ENCODE measurements around the gene FASN. TPM values are rescaled to one million over a fixed set of nuclear protein-coding genes. Genes with fewer than 3 reads are reported as not detected.

FASN gene
- total and polyA plus RNA-seq, 2 of the 4 experiments (the other 2 are of a cell fraction), result 12.4 to 56.0 TPM

- BruUV-seq (replicated peaks), result no TSS peak
- no peak for TF ChIP-seq RFX5 (IDR thresholded peaks at IDR 0.05; ENCODE audit: low read depth, low read length)
- in situ Hi-C loops (cut with MboI; ENCODE audit: low sequenced_read_pairs), result no loop called here
- no peak overlapping the region for H3K14ac ChIP-seq (replicated peaks; ENCODE audit: low read depth, low read length)
- H2BK5ac ChIP-seq (ENCODE audit: low read depth, low read length, poor library complexity, severe bottlenecking), result no peak overlapping the region
- no peak overlapping the region for H4K91ac ChIP-seq (ENCODE audit: insufficient read depth, low read depth, low read length)
- dilution Hi-C loops (cut with HindIII; ENCODE audit: low sequenced_read_pairs, unreplicated experiment), result no loop called here
- no peak overlapping the region for H3K23ac ChIP-seq (ENCODE audit: low read depth, low read length)
- 98% methylated on average over 21 of the region's 37 CpGs; no CpG with 5 or more reads in 1 of the 2 experiments for WGBS, 2 experiments (ENCODE audit: extremely low coverage in 2 of 2, insufficient read length in 1 of 2)
- intact Hi-C loops (cut with micrococcal nuclease), result no loop called here
- H3K9ac ChIP-seq (ENCODE audit: low read depth, low read length), result no peak overlapping the region
- H2BK15ac ChIP-seq (ENCODE audit: low read depth, low read length), result no peak overlapping the region
- peaks cover 49% of the 10 kb centered on the region for H3K36me3 ChIP-seq (ENCODE audit: control insufficient read depth, insufficient read depth, low read length)
- no peak overlapping the region for H2BK120ac ChIP-seq (ENCODE audit: low read depth, low read length)
- H4K20me1 ChIP-seq (ENCODE audit: insufficient read depth, low read length), result peaks cover 31% of the 10 kb centered on the region
- no peak overlapping the region for H3K4me2 ChIP-seq (ENCODE audit: low read depth, low read length)
- peaks cover 0 to 50% of the 10 kb centered on the region in 2 experiments for H3K79me1 ChIP-seq (ENCODE audit: low read depth in 1 of 2, low read length in 2 of 2)
- DNase-seq (no peak), ATAC-seq (ENCODE audit: low read depth) (no peak)
- no peak overlapping the region for H4K5ac ChIP-seq (ENCODE audit: low read depth, low read length)
- H4K8ac ChIP-seq (ENCODE audit: low read depth in 2 of 2, low read length in 2 of 2), result no peak overlapping the region
- no peak overlapping the region for H2AK5ac ChIP-seq (ENCODE audit: low read depth, low read length)
- POLR2A ChIA-PET (ENCODE audit: unreplicated experiment), result no interaction called here
- peaks cover 13% of the 10 kb centered on the region for H3K4me1 ChIP-seq (ENCODE audit: control insufficient read depth, insufficient read depth, low read length)
- no peaks in the 10 kb centered on the region for H3K9me3 ChIP-seq (ENCODE audit: control insufficient read depth, insufficient read depth, low read length)
- no peak overlapping the region for H3K4ac ChIP-seq (ENCODE audit: low read depth, low read length)
- no peak overlapping the region for H3K18ac ChIP-seq (ENCODE audit: low read depth, low read length)
- no peaks in the 10 kb centered on the region; the same call in 1 of the 2 replicates for H3K9me1 ChIP-seq (ENCODE audit: insufficient read depth, low read length)
- no peak overlapping the region for H3K56ac ChIP-seq (ENCODE audit: extremely low read depth, insufficient read depth, low read length)
- no peak overlapping the region for H2AFZ ChIP-seq (replicated peaks; ENCODE audit: low read length, poor library complexity)
- H3K27ac ChIP-seq (ENCODE audit: insufficient read depth, low read length), result no peak overlapping the region
- CTCF ChIA-PET, result no interaction called here
- no peaks in the 10 kb centered on the region for H3K27me3 ChIP-seq (ENCODE audit: control insufficient read depth, insufficient read depth, low read length)
- no peak overlapping the region for H2BK20ac ChIP-seq (ENCODE audit: low read depth, low read length)
- no peak overlapping the region for H2AK9ac ChIP-seq (replicated peaks; ENCODE audit: low read depth, low read length, poor library complexity)
- no peak overlapping the region for H3K4me3 ChIP-seq (ENCODE audit: insufficient read depth, low read depth, low read length)
Observed at GRCh38 chr17:82094931-82095776, 2.9 kb downstream of the FASN start.
